DND-41 (cell line): ENCODE data around the gene GPR153.

Experiments used
- CTCF ChIP-seq: IDR thresholded peaks from 2 replicates; pipeline ENCODE4 v1.5.1; 2012; ENCODE audit warnings: borderline replicate concordance, low read length, moderate library complexity, mild to moderate bottlenecking; ENCODE audit not compliant: poor library complexity, severe bottlenecking; ENCODE audit errors: extremely low read depth
- EZH2 ChIP-seq: IDR thresholded peaks from 3 replicates; pipeline ENCODE4 v1.6.1; 2012; ENCODE audit warnings: borderline replicate concordance, low read depth, mild to moderate bottlenecking, moderate library complexity, low read length, inconsistent platforms; ENCODE audit not compliant: severe bottlenecking

- no peak for TF ChIP-seq CTCF
- no peak for TF ChIP-seq EZH2
Observed at GRCh38 chr1:6260433-6260934, 414 bp downstream of the GPR153 start.
